CD14-positive monocyte (primary cell): ENCODE data around the gene TEFM. TPM values are rescaled to one million over a fixed set of nuclear protein-coding genes. Genes with fewer than 3 reads are reported as not detected.

Experiments
- DNase-seq, 3 donors: peaks; one replicate each; pipeline ENCODE4 v3.0.0-alpha.2; 2011 to 2022
- H2AFZ ChIP-seq: 2 replicates; pipeline ENCODE4 v1.6.0; 2012; ENCODE audit warnings: mild to moderate bottlenecking, low read depth, low read length, inconsistent platforms; ENCODE audit not compliant: insufficient read depth, poor library complexity, severe bottlenecking
- H3K27ac ChIP-seq, 2 donors: 1 replicate in 1 of 2; 2 replicates in 1 of 2; pipeline ENCODE4 v1.5.1; 2012 to 2013; ENCODE audit warnings: low read length in 2 of 2, control low read depth in 1 of 2, inconsistent platforms in 1 of 2, low read depth in 1 of 2, mild to moderate bottlenecking in 1 of 2
- H3K27me3 ChIP-seq, 2 donors: one replicate each; pipeline versions ENCODE4 v1.6.0 to v1.6.1; 2011 to 2013; ENCODE audit warnings: low read length in 2 of 2; ENCODE audit not compliant: control insufficient read depth in 2 of 2, insufficient read depth in 2 of 2
- H3K36me3 ChIP-seq, 2 donors: replicated peaks in 1 of 2; 1 replicate in 1 of 2; 2 replicates in 1 of 2; pipeline versions ENCODE4 v1.5.1 to v1.6.1; 2012 to 2013; ENCODE audit warnings: low read length in 2 of 2, control low read depth in 1 of 2, inconsistent platforms in 1 of 2, mild to moderate bottlenecking in 1 of 2; ENCODE audit not compliant: insufficient read depth in 2 of 2, control insufficient read depth in 1 of 2
- H3K4me1 ChIP-seq, 2 donors: 1 replicate in 1 of 2; 2 replicates in 1 of 2; pipeline versions ENCODE4 v1.5.1 to v1.6.1; 2012 to 2013; ENCODE audit warnings: low read length in 2 of 2, control low read depth in 1 of 2, inconsistent platforms in 1 of 2, mild to moderate bottlenecking in 1 of 2, moderate library complexity in 1 of 2; ENCODE audit not compliant: insufficient read depth in 2 of 2, control insufficient read depth in 1 of 2
- H3K4me2 ChIP-seq: replicated peaks from 2 replicates; pipeline ENCODE3; 2012; ENCODE audit warnings: low read length, moderate library complexity, mild to moderate bottlenecking; ENCODE audit not compliant: poor library complexity, severe bottlenecking; ENCODE audit errors: extremely low read depth
- H3K4me3 ChIP-seq, 3 experiments: fragments of 200-600 bp in 1 of 3; sonication (generic) in 1 of 3; replicated peaks in 1 of 3; 1 replicate in 2 of 3; 2 replicates in 1 of 3; pipeline ENCODE4 v1.5.1; 2011 to 2013; ENCODE audit warnings: low read length in 3 of 3, mild to moderate bottlenecking in 3 of 3, control low read depth in 2 of 3, low read depth in 2 of 3, inconsistent platforms in 1 of 3, moderate library complexity in 1 of 3
- H3K79me2 ChIP-seq: 2 replicates; pipeline ENCODE4 v1.6.0; 2012; ENCODE audit warnings: mild to moderate bottlenecking, control low read depth, inconsistent platforms, low read length, moderate library complexity; ENCODE audit not compliant: insufficient read depth
- H3K9ac ChIP-seq: 2 replicates; pipeline ENCODE4 v1.6.0; 2017; ENCODE audit warnings: low read length, mild to moderate bottlenecking; ENCODE audit not compliant: insufficient read depth, poor library complexity, severe bottlenecking
- H3K9me3 ChIP-seq, 2 donors: replicated peaks in 1 of 2; 1 replicate in 1 of 2; 2 replicates in 1 of 2; pipeline versions ENCODE4 v1.5.1 to v1.6.1; 2012 to 2013; ENCODE audit warnings: low read length in 2 of 2, control low read depth in 1 of 2; ENCODE audit not compliant: control insufficient read depth in 1 of 2, insufficient read depth in 1 of 2
- H4K20me1 ChIP-seq: 2 replicates; pipeline ENCODE4 v1.6.0; 2012; ENCODE audit warnings: mild to moderate bottlenecking, low read length, control low read depth, moderate library complexity; ENCODE audit not compliant: insufficient read depth
- H3K27ac Mint-ChIP-seq, 7 donors: one replicate each; pipeline ENCODE4 v1.8.0; 2020; ENCODE audit warnings: mild to moderate bottlenecking in 7 of 7, mixed read lengths in 7 of 7, moderate library complexity in 6 of 7, inconsistent platforms in 2 of 7
- H3K27me3 Mint-ChIP-seq, 3 donors: one replicate each; pipeline ENCODE4 v1.8.0; 2021 to 2022; ENCODE audit warnings: low read depth in 3 of 3, mild to moderate bottlenecking in 3 of 3, mixed read lengths in 3 of 3, moderate library complexity in 3 of 3, inconsistent platforms in 1 of 3
- H3K36me3 Mint-ChIP-seq, 2 donors: one replicate each; pipeline ENCODE4 v1.8.0; 2020; ENCODE audit warnings: mixed read lengths in 2 of 2, inconsistent platforms in 1 of 2, mild to moderate bottlenecking in 1 of 2
- H3K4me1 Mint-ChIP-seq: one replicate; pipeline ENCODE4 v1.8.0; 2020; ENCODE audit warnings: mild to moderate bottlenecking, mixed read lengths
- H3K4me3 Mint-ChIP-seq, 2 donors: one replicate each; pipeline ENCODE4 v1.8.0; 2020; ENCODE audit warnings: mild to moderate bottlenecking in 2 of 2, mixed read lengths in 2 of 2, moderate library complexity in 1 of 2
- H3K9me3 Mint-ChIP-seq, 7 donors: one replicate each; pipeline ENCODE4 v1.8.0; 2020 to 2022; ENCODE audit warnings: mixed read lengths in 7 of 7, mild to moderate bottlenecking in 6 of 7, moderate library complexity in 6 of 7, inconsistent platforms in 2 of 7
- WGBS: methylation state at CpG from one replicate; pipeline ENCODE4 v1.1.5; 2013; ENCODE audit warnings: missing lambda C conversion rate; ENCODE audit not compliant: insufficient coverage; 5-methylcytosine and 5-hydroxymethylcytosine counted together
- intact Hi-C, 2 donors: fragments of 100-400 bp; cut with micrococcal nuclease; formaldehyde crosslinking; loops; one replicate each; pipeline versions ENCODE4 v1.15.0 to v1.15.1; 2023
- polyA plus RNA-seq, 3 donors: library from polyadenylated mRNA; depleted of rRNA in 1 of 3; unstranded in 2 of 3; stranded (reverse) in 1 of 3; fragments of 300-500 nt in 2 of 3; fragments of >200 nt in 1 of 3; fragmentation: Illumina TruSeq in 2 of 3; gene quantifications; 1 replicate in 2 of 3; 2 replicates in 1 of 3; pipeline ENCODE4 v1.2.3, GENCODE V29; 2012 to 2021
- TF ChIP-seq, protein P1 (sequence below): fragments of 200-600 bp; IDR thresholded peaks from one replicate; pipeline ENCODE4 v1.8.0; 2022; ENCODE audit warnings: antibody characterized with exemption, mild to moderate bottlenecking

The TEFM gene
- polyA plus RNA-seq, 3 donors = 6.5 to 14.6 (median 10.0) TPM

DNA sequence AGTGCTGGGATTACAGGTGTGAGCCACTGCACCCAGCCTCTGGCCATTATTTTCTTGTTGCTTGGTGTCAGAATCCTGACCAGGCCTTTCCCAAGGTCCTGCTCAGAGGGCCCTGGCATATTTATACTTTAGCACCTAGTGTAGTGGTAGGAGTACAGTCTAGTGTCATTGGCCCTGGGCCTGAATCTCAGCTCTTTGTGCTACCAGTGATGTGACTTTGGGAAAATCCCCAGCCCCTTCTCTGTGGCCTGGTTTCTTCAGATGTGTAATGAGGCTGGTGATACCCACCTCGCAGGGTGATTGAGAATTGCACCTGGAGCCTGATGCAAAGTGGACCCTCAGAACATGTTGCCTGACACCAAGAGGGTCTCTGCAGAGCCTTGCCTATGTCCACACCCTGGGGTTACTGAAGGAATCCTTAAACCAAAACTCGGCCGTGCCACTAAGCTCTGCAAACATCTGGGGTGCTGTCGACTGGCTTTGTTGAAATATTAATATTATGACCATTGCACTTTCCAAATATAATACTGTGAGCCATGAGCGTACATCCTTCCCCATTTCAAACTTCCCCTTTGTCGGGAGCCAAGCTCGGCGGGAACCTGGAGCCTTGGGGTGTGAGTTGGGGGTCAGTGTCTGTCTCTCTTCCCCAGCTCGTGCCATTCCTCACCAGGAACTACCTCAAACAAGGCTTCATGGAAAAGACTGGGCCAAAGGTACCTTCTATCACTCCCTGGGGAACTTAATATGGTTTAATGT, 46.8 kb upstream of the TEFM start:
- intact Hi-C loops = loop anchor here in 1 of 2 donors (5.0 to 10.0 kb wide), 3 partner anchors 99 to 539 kb away; partner anchors contain the start of gene EVI2B
- peak overlapping the region; percentile 67 for H3K4me2 ChIP-seq
- peak overlapping the region; percentile 95 to 99 (median 97) for H3K27ac Mint-ChIP-seq
- peaks cover 84% of the 10 kb centered on the region for H3K4me1 Mint-ChIP-seq
- TF ChIP-seq, protein P1, sequence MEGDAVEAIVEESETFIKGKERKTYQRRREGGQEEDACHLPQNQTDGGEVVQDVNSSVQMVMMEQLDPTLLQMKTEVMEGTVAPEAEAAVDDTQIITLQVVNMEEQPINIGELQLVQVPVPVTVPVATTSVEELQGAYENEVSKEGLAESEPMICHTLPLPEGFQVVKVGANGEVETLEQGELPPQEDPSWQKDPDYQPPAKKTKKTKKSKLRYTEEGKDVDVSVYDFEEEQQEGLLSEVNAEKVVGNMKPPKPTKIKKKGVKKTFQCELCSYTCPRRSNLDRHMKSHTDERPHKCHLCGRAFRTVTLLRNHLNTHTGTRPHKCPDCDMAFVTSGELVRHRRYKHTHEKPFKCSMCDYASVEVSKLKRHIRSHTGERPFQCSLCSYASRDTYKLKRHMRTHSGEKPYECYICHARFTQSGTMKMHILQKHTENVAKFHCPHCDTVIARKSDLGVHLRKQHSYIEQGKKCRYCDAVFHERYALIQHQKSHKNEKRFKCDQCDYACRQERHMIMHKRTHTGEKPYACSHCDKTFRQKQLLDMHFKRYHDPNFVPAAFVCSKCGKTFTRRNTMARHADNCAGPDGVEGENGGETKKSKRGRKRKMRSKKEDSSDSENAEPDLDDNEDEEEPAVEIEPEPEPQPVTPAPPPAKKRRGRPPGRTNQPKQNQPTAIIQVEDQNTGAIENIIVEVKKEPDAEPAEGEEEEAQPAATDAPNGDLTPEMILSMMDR = no peak
- H3K9ac ChIP-seq = peak overlapping the region; percentile 59
- H2AFZ ChIP-seq = no peak overlapping the region
- no peaks in the 10 kb centered on the region for H3K9me3 ChIP-seq
- peak overlapping the region; percentile 80 to 90 for H3K27ac ChIP-seq
- H3K27me3 Mint-ChIP-seq = peaks cover 0 to 4% (median 4%) of the 10 kb centered on the region in 3 donors
- H3K4me3 ChIP-seq = peak overlapping the region in 1 of 3 experiments; percentile 69
- H3K36me3 ChIP-seq = peaks cover 23 to 24% of the 10 kb centered on the region in 2 donors
- peaks cover 93% of the 10 kb centered on the region in 2 donors for H3K4me1 ChIP-seq
- peaks cover 41% of the 10 kb centered on the region for H3K79me2 ChIP-seq
- H4K20me1 ChIP-seq = no peaks in the 10 kb centered on the region
- peaks cover 0 to 3% (median 0%) of the 10 kb centered on the region in 7 donors for H3K9me3 Mint-ChIP-seq
- DNase-seq = peak; percentile 75 to 83 (median 78)
- H3K36me3 Mint-ChIP-seq = peaks cover 46 to 67% of the 10 kb centered on the region in 2 donors
- H3K4me3 Mint-ChIP-seq = peak overlapping the region; percentile 42 to 85
- 0% methylated on average over 1 of the region's 9 CpGs for WGBS
- H3K27me3 ChIP-seq = no peaks in the 10 kb centered on the region

DNA sequence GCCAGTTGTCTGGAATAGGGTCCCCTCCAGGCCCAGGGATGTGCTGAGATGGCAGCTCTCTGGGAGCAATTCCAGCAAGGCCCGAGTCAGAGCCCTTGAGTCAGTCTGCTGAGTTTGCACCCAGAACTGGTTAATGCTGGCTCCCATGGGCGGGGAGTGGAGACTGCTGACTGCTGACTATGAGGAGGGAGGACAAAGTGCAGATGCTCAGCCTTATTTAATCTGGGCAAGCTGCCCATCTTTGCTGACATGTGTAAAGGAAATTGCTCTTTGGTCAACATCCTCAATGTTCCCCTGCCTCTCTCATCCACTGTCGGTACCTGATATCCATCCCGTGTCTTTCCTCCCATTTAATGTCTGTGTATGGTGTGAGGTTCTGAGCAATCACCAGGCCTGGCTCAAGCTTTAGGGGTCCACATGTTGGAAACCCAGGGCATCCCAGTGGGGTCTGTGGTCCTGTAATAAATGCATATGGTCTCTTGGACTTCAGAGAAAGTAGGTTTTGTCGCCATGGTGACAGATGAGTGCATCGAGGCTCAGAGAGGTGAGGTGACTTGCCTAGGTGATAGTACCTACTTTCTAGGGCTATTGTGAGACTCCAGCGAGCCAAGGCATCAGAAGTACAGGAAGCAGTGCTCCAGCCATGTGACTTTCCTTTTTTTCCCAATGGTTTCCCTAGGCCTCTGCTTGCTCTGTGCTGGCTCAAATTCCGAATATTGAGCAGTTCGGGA, 44.8 kb upstream of the TEFM start:
- peaks cover 26 to 33% of the 10 kb centered on the region in 2 donors for H3K36me3 ChIP-seq
- peaks cover 73% of the 10 kb centered on the region in 2 donors for H3K4me1 ChIP-seq
- peak overlapping the region; percentile 30 for H3K9ac ChIP-seq
- peak; percentile 73 to 77 (median 76) for DNase-seq
- no peaks in the 10 kb centered on the region for H3K9me3 ChIP-seq
- TF ChIP-seq, protein P1 = no peak
- Mint-ChIP-seq H3K27ac (peak overlapping the region; percentile 80 to 99 (median 90)), H3K27me3 (peaks cover 0 to 5% (median 2%) of the 10 kb centered on the region in 3 donors), H3K36me3 (peaks cover 48 to 67% of the 10 kb centered on the region in 2 donors), H3K4me3 (peak overlapping the region in 1 of 2 donors; percentile 48), H3K9me3 (peaks cover 0 to 3% (median 0%) of the 10 kb centered on the region in 7 donors), H3K4me1 (peaks cover 64% of the 10 kb centered on the region)
- intact Hi-C loops = loop anchor here in 1 of 2 donors (5.0 to 10.0 kb wide), 3 partner anchors 101 to 541 kb away; partner anchors contain the start of gene EVI2B
- H2AFZ ChIP-seq = no peak overlapping the region
- peak overlapping the region; percentile 78 to 80 for H3K27ac ChIP-seq
- peaks cover 21% of the 10 kb centered on the region for H3K79me2 ChIP-seq
- no peaks in the 10 kb centered on the region for H4K20me1 ChIP-seq
- no peaks in the 10 kb centered on the region for H3K27me3 ChIP-seq
- H3K4me2 ChIP-seq = peak overlapping the region; percentile 4
- H3K4me3 ChIP-seq = peak overlapping the region in 1 of 3 experiments; percentile 18
- WGBS = 58% methylated on average over 4 of the region's 9 CpGs
